ENCODE data around the gene ZBTB11. TPM values are rescaled to one million over a fixed set of nuclear protein-coding genes. Genes with fewer than 3 reads are reported as not detected.

ZBTB11 gene
- polyA plus RNA-seq (2012; ENCODE audit: low read depth, missing spikeins): 6.4 TPM

DNA sequence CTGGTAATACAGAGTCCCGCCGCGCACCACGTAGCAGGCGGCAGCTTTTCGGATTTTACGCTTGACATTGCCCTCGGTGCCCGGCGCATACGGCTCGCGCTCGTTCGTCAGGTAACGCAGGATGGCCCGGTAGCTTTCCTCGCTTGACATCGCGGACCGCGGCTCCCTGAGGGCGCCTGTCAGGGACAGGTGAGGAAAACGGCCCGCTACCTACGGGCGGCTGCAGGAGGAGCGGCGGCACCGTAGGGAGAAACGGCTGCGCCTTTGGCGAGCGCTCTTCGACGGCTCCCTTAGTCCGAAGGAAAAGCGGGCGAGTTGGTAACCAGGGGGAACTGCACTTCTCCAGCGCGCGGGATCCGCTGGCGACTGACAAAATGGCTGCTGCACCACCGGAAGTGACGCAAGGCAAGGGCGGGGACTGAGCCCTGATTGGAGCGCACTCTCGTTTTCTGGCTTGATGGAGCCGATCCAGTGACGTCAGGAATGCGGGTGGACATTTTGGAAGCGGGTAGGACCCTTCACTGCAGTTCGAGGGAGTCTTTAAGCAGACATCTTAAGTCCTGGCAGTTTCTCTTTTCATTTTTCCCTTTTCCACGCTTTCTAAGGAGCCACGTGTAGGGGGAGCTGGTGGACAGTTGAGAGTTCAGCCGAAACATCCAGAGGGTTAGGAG is at the start of gene ZBTB11:
TSS of gene ZBTB11 (minus strand) at position 368 of the 671 bp plus-strand sequence. CDS start at position 150, 218 bp downstream.
- DNase-seq (ENCODE audit: insufficient read length, low spot score) (peak; percentile 88), FAIRE-seq (peak; percentile 94)
- TF ChIP-seq POLR2AphosphoS5 (IDR thresholded peaks at IDR 0.05; ENCODE audit: low read depth, low read length) (peak; percentile 59; the same call in 1 of the 2 replicates), PAX5 (IDR thresholded peaks at IDR 0.05; ENCODE audit: insufficient read depth, low read length, severe bottlenecking) (no peak), POLR2A (IDR thresholded peaks at IDR 0.05; ENCODE audit: low read depth, low read length) (peak; percentile 74; the same call in 1 of the 2 replicates), SPI1 (IDR thresholded peaks at IDR 0.05; ENCODE audit: low read depth, low read length) (no peak), TAF1 (IDR thresholded peaks at IDR 0.05; ENCODE audit: low read depth, low read length) (peak; percentile 75), POU2F2 (IDR thresholded peaks at IDR 0.05; ENCODE audit: low read depth, low read length) (peak; percentile 84; the same call in 1 of the 2 replicates)

DNA sequence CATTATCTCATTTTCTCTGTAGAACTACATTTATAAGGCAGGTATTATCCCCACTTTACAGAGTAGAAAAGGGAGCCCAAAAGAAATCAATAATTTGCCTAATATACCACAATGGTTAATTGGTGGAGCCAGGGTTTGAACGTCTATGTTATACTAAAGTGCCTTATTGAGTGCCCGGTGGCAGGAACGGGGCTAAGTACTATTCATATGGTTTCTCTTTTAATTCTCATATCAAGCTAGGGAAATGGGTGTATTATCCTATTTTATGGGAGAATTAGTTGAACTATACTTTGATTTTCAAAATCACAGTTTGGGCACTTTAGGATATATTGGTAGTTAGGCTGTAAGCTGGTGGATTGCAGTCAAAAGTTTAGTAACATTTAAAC is 49.0 kb upstream of the ZBTB11 start:
- FAIRE-seq (no peak), DNase-seq (ENCODE audit: insufficient read length, low spot score) (no peak)
- no peak for TF ChIP-seq TAF1 (IDR thresholded peaks at IDR 0.05; ENCODE audit: low read depth, low read length)
- no peak for TF ChIP-seq SPI1 (IDR thresholded peaks at IDR 0.05; ENCODE audit: low read depth, low read length)
- TF ChIP-seq POLR2AphosphoS5 (IDR thresholded peaks at IDR 0.05; ENCODE audit: low read depth, low read length): no peak

- TF ChIP-seq TAF1 (IDR thresholded peaks at IDR 0.05; ENCODE audit: low read depth, low read length): no peak; the same call in 1 of the 2 replicates
- no peak for TF ChIP-seq SPI1 (IDR thresholded peaks at IDR 0.05; ENCODE audit: low read depth, low read length)
- no peak for TF ChIP-seq PAX5 (IDR thresholded peaks at IDR 0.05; ENCODE audit: insufficient read depth, low read length, severe bottlenecking)
- no peak for TF ChIP-seq POU2F2 (IDR thresholded peaks at IDR 0.05; ENCODE audit: low read depth, low read length)
- DNase-seq (ENCODE audit: insufficient read length, low spot score) (no peak), FAIRE-seq (peak; percentile 35)
These were observed 48.4 kb upstream of the ZBTB11 start for GRCh38 chr3:101725194-101725889.

DNA sequence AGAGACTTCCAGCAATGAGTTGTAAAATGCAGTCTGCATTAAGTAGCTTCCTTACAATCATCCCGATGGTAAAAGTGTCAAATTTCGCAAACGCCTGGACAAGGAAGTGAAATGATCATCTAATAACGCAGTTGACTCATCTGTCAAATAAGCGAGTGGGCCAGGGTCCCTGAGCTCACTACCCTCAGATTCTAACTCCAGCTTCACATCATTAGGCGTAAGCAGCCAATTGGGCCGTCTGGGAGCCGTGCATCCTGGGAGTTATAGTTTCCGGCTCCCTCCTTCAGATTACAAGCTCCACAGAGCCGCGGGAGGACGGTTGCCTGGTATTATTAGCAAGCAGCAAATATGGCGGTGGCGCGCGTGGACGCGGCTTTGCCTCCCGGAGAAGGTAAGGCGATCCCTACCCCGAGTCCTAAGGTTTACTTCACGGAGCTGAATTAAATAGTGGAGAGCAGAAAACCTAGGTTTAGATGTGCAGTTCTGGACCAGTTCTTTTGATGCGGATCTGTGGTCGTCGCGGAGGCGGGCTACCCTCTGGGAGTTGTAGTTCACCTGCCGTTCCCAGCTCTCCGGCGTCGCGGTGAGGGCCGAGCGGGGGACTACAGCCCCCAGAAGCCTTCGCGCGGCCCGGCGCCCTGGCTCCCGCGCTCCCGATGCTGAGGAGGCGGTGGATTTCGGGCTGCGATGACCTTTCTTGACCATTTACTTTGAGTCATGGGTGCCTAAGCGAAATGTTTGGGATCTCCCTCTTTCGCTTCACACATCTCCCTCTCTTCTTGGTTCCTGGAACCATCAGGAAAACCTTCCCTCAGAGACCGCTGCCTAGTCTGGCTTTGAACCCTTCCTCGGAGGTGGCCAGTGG is 47.6 kb upstream of the ZBTB11 start, which contains the start of gene CEP97:
TSS of gene CEP97 (plus strand) at position 286 of the 865 bp plus-strand sequence. CDS start at position 349, 63 bp downstream.
- FAIRE-seq (peak; percentile 94), DNase-seq (ENCODE audit: insufficient read length, low spot score) (peak; percentile 48)
- peak; percentile 60; the same call in 1 of the 2 replicates for TF ChIP-seq POLR2A (IDR thresholded peaks at IDR 0.05; ENCODE audit: low read depth, low read length)
- no peak for TF ChIP-seq PAX5 (IDR thresholded peaks at IDR 0.05; ENCODE audit: insufficient read depth, low read length, severe bottlenecking)
- peak; percentile 19 for TF ChIP-seq TAF1 (IDR thresholded peaks at IDR 0.05; ENCODE audit: low read depth, low read length)
- TF ChIP-seq POLR2AphosphoS5 (IDR thresholded peaks at IDR 0.05; ENCODE audit: low read depth, low read length): peak; percentile 32; the same call in 1 of the 2 replicates
- TF ChIP-seq SPI1 (IDR thresholded peaks at IDR 0.05; ENCODE audit: low read depth, low read length): peak; percentile 54
- TF ChIP-seq POU2F2 (IDR thresholded peaks at IDR 0.05; ENCODE audit: low read depth, low read length): peak; percentile 55; the same call in 1 of the 2 replicates

- TF ChIP-seq SPI1 (IDR thresholded peaks at IDR 0.05; ENCODE audit: low read depth, low read length) (peak; percentile 99), PAX5 (IDR thresholded peaks at IDR 0.05; ENCODE audit: insufficient read depth, low read length, severe bottlenecking) (no peak)
- peak; percentile 89 for FAIRE-seq
- DNase-seq (ENCODE audit: insufficient read length, low spot score): peak; percentile 17
These were observed 45.7 kb upstream of the ZBTB11 start for GRCh38 chr3:101722394-101723173.

- TF ChIP-seq POLR2A (IDR thresholded peaks at IDR 0.05; ENCODE audit: low read depth, low read length): no peak
- no peak for TF ChIP-seq SPI1 (IDR thresholded peaks at IDR 0.05; ENCODE audit: low read depth, low read length)
- TF ChIP-seq PAX5 (IDR thresholded peaks at IDR 0.05; ENCODE audit: insufficient read depth, low read length, severe bottlenecking): no peak
- no peak for TF ChIP-seq POLR2AphosphoS5 (IDR thresholded peaks at IDR 0.05; ENCODE audit: low read depth, low read length)
- TF ChIP-seq TAF1 (IDR thresholded peaks at IDR 0.05; ENCODE audit: low read depth, low read length): no peak
- no peak for TF ChIP-seq POU2F2 (IDR thresholded peaks at IDR 0.05; ENCODE audit: low read depth, low read length)
- DNase-seq (ENCODE audit: insufficient read length, low spot score): no peak
These were observed 44.2 kb upstream of the ZBTB11 start for GRCh38 chr3:101720851-101721840.

GRCh38 chr3:101719604-101720185 is 42.8 kb upstream of the ZBTB11 start:
- DNase-seq (ENCODE audit: insufficient read length, low spot score) (no peak), FAIRE-seq (no peak)
- TF ChIP-seq POLR2AphosphoS5 (IDR thresholded peaks at IDR 0.05; ENCODE audit: low read depth, low read length) (no peak), TAF1 (IDR thresholded peaks at IDR 0.05; ENCODE audit: low read depth, low read length) (no peak), POLR2A (IDR thresholded peaks at IDR 0.05; ENCODE audit: low read depth, low read length) (no peak), POU2F2 (IDR thresholded peaks at IDR 0.05; ENCODE audit: low read depth, low read length) (no peak), SPI1 (IDR thresholded peaks at IDR 0.05; ENCODE audit: low read depth, low read length) (no peak), PAX5 (IDR thresholded peaks at IDR 0.05; ENCODE audit: insufficient read depth, low read length, severe bottlenecking) (no peak)

More at GRCh38 chr3:101720851-101721840, 44.2 kb upstream of the ZBTB11 start:
- FAIRE-seq: peak; percentile 80

Data from GM12891 (cell line).